ENCODE data around the gene PLD1. TPM values are rescaled to one million over a fixed set of nuclear protein-coding genes. Genes with fewer than 3 reads are reported as not detected.

The PLD1 gene
- total RNA-seq, 4 donors from 2014 or later = 49.0 to 66.0 (median 55.1) TPM

- TF ChIP-seq POLR2A (IDR thresholded peaks at IDR 0.05) (no peak), EP300 (IDR thresholded peaks at IDR 0.05) (no peak), POLR2AphosphoS5 (IDR thresholded peaks at IDR 0.05) (no peak)
- TF ChIP-seq, protein P1, sequence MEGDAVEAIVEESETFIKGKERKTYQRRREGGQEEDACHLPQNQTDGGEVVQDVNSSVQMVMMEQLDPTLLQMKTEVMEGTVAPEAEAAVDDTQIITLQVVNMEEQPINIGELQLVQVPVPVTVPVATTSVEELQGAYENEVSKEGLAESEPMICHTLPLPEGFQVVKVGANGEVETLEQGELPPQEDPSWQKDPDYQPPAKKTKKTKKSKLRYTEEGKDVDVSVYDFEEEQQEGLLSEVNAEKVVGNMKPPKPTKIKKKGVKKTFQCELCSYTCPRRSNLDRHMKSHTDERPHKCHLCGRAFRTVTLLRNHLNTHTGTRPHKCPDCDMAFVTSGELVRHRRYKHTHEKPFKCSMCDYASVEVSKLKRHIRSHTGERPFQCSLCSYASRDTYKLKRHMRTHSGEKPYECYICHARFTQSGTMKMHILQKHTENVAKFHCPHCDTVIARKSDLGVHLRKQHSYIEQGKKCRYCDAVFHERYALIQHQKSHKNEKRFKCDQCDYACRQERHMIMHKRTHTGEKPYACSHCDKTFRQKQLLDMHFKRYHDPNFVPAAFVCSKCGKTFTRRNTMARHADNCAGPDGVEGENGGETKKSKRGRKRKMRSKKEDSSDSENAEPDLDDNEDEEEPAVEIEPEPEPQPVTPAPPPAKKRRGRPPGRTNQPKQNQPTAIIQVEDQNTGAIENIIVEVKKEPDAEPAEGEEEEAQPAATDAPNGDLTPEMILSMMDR (IDR thresholded peaks at IDR 0.05) = no peak
- Histone ChIP-seq H3K4me1 (peaks cover 33% of the 10 kb centered on the region), H3K9me3 (no peaks in the 10 kb centered on the region), H3K27ac (no peak overlapping the region), H3K27me3 (no peaks in the 10 kb centered on the region), H3K36me3 (no peaks in the 10 kb centered on the region), H3K4me3 (no peak overlapping the region)
- 68% methylated on average over 4 of the region's 4 CpGs for WGBS
- DNase-seq (ENCODE audit: low spot score in 2 of 2) = no peak
Observed at GRCh38 chr3:171813897-171814460, 3.7 kb upstream of the PLD1 start.

GRCh38 chr3:171813278-171813896, 3.1 kb upstream of the PLD1 start:
- Histone ChIP-seq H3K9me3 (no peaks in the 10 kb centered on the region), H3K4me3 (no peak overlapping the region), H3K27ac (no peak overlapping the region), H3K4me1 (peaks cover 36% of the 10 kb centered on the region), H3K27me3 (no peaks in the 10 kb centered on the region), H3K36me3 (no peaks in the 10 kb centered on the region)
- TF ChIP-seq POLR2AphosphoS5 (IDR thresholded peaks at IDR 0.05) = no peak
- no peak for TF ChIP-seq POLR2A (IDR thresholded peaks at IDR 0.05)
- TF ChIP-seq, protein P1 (IDR thresholded peaks at IDR 0.05) = no peak
- TF ChIP-seq EP300 (IDR thresholded peaks at IDR 0.05) = no peak
- no peak for DNase-seq (ENCODE audit: low spot score in 2 of 2)
- 96% methylated on average over 3 of the region's 3 CpGs for WGBS

- peaks cover 36% of the 10 kb centered on the region for H3K4me1 ChIP-seq
- no peak for DNase-seq (ENCODE audit: low spot score in 2 of 2)
- WGBS = 80% methylated on average over 2 of the region's 2 CpGs
- no peaks in the 10 kb centered on the region for H3K36me3 ChIP-seq
- TF ChIP-seq, protein P1 (IDR thresholded peaks at IDR 0.05) = no peak
- no peak for TF ChIP-seq POLR2AphosphoS5 (IDR thresholded peaks at IDR 0.05)
- TF ChIP-seq POLR2A (IDR thresholded peaks at IDR 0.05) = no peak
- no peak overlapping the region for H3K4me3 ChIP-seq
- no peak overlapping the region for H3K27ac ChIP-seq
- H3K9me3 ChIP-seq = no peaks in the 10 kb centered on the region
- no peaks in the 10 kb centered on the region for H3K27me3 ChIP-seq
Observed at GRCh38 chr3:171812811-171813210, 2.5 kb upstream of the PLD1 start.

DNA sequence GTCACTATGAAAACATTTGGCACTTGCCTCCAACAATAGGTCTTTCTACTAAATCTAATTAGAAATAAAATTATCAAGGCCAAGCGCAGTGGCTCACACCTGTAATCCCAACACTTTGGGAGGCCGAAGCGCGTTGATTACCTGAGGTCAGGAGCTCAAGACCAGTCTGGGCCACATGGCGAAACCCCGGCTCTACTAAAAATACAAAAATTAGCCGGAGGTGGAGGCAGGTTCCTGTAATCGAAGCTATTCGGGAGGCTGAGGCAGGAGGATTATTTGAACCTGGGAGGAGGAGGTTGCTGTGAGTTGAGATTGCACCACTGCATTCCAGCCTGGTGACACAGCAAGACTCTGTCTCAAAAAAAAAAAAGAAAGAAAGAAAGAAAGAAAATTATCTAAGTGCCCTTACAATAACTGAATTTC, 1.6 kb upstream of the PLD1 start:
- H3K27me3 ChIP-seq = no peaks in the 10 kb centered on the region
- H3K4me1 ChIP-seq = peaks cover 40% of the 10 kb centered on the region
- no peaks in the 10 kb centered on the region for H3K9me3 ChIP-seq
- no peak for DNase-seq (ENCODE audit: low spot score in 2 of 2)
- no peak overlapping the region for H3K4me3 ChIP-seq
- TF ChIP-seq POLR2A (IDR thresholded peaks at IDR 0.05) (no peak), POLR2AphosphoS5 (IDR thresholded peaks at IDR 0.05) (peak in 1 of 3 donors; percentile 48)
- 36% methylated on average over 9 of the region's 9 CpGs for WGBS
- H3K27ac ChIP-seq = peak overlapping the region; percentile 90
- no peaks in the 10 kb centered on the region for H3K36me3 ChIP-seq

GRCh38 chr3:171811295-171811912, 1.1 kb upstream of the PLD1 start:
- peaks cover 46% of the 10 kb centered on the region for H3K4me1 ChIP-seq
- DNase-seq (ENCODE audit: low spot score in 2 of 2) = no peak
- peak overlapping the region; percentile 83 for H3K4me3 ChIP-seq
- TF ChIP-seq, protein P1 (IDR thresholded peaks at IDR 0.05) = no peak
- TF ChIP-seq POLR2AphosphoS5 (IDR thresholded peaks at IDR 0.05) (peak; percentile 66 to 88 (median 78)), EP300 (IDR thresholded peaks at IDR 0.05) (no peak), POLR2A (IDR thresholded peaks at IDR 0.05) (no peak)
- no peaks in the 10 kb centered on the region for H3K27me3 ChIP-seq
- H3K36me3 ChIP-seq = no peaks in the 10 kb centered on the region
- peak overlapping the region; percentile 90 for H3K27ac ChIP-seq
- 24% methylated on average over 4 of the region's 4 CpGs for WGBS
- H3K9me3 ChIP-seq = no peaks in the 10 kb centered on the region
